SK-N-MC (cell line): ENCODE measurements around the gene USP49.

Experiments used
- EZH2 ChIP-seq: fragments of 200-600 bp; sonication (generic); IDR thresholded peaks from one replicate; pipeline ENCODE4 v1.6.1; 2017; ENCODE audit warnings: antibody characterized with exemption
- FOXP2 ChIP-seq: optimal IDR thresholded peaks from 2 replicates; pipeline ENCODE3; 2011; ENCODE audit warnings: mild to moderate bottlenecking, moderate library complexity; ENCODE audit not compliant: insufficient read depth; ENCODE audit errors: extremely low read length, control extremely low read depth
- POLR2AphosphoS5 ChIP-seq: IDR thresholded peaks from 2 replicates; pipeline ENCODE4 v1.6.1; 2012; ENCODE audit warnings: mild to moderate bottlenecking, low read depth, low read length, borderline replicate concordance

DNA sequence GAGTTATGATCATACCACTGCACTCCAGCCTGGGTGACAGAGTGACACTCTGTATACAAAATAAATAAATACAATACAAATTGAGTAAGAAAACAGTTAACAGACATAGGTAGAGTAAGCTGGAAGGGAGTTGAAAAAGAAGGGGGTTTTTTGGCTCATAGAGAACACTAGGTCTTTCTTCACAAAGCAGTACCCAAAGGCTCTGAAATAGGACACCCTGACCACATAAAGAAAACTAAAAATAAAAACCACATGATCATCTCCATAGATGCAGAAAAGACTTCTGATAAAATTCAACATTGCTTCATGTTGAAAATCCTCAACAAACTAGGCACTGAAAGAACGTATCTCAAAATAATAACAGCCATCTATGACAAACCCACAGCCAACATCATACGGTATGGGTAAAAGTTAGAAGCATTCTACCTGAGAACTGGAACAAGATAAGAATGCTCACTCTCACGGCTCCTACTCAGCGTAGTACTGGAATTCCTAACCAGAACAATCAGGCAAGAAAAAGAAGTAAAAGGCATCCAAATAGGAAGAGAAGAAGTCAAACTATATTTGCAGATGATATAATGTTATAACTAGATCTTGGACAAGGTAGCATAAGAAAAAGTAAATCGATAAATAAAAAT lies 59.0 kb downstream of the USP49 start:
- TF ChIP-seq POLR2AphosphoS5, result no peak
- no peak for TF ChIP-seq EZH2
- TF ChIP-seq FOXP2, result no peak
